Measurements from ENCODE around the gene OR9A4.

DNA sequence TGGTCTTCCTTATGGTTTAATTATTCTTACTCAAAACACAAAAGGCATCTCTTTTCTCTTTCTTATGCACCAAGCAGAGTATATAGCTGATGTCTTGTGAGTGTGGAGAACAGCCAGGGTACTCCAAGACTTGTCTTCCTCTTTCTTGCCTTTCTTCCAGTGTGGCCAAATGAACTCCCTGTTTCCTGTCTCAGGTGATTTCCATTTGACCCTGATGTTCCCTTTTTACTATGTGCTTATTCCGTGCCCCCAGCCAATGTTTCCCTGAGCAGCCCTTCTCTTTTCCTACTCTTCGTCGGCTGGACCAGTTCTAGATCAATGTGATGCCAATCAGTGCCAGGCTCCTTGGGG lies 12.6 kb downstream of the OR9A4 start:
- TF ChIP-seq, protein P1, sequence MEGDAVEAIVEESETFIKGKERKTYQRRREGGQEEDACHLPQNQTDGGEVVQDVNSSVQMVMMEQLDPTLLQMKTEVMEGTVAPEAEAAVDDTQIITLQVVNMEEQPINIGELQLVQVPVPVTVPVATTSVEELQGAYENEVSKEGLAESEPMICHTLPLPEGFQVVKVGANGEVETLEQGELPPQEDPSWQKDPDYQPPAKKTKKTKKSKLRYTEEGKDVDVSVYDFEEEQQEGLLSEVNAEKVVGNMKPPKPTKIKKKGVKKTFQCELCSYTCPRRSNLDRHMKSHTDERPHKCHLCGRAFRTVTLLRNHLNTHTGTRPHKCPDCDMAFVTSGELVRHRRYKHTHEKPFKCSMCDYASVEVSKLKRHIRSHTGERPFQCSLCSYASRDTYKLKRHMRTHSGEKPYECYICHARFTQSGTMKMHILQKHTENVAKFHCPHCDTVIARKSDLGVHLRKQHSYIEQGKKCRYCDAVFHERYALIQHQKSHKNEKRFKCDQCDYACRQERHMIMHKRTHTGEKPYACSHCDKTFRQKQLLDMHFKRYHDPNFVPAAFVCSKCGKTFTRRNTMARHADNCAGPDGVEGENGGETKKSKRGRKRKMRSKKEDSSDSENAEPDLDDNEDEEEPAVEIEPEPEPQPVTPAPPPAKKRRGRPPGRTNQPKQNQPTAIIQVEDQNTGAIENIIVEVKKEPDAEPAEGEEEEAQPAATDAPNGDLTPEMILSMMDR (conservative IDR thresholded peaks at IDR 0.05; ENCODE audit: low read depth in 2 of 2), result no peak
- TF ChIP-seq CREB1 (CRISPR knock-in tag; IDR thresholded peaks at IDR 0.05; ENCODE audit: low read depth) (no peak), EZH2phosphoT487 (IDR thresholded peaks at IDR 0.05; ENCODE audit: unreplicated experiment) (no peak), EZH2 (IDR thresholded peaks at IDR 0.05; ENCODE audit: low read depth, unreplicated experiment) (no peak), POLR2AphosphoS5 (IDR thresholded peaks at IDR 0.05; ENCODE audit: low read depth) (no peak), ZNF114 (CRISPR knock-in tag; IDR thresholded peaks at IDR 0.05) (no peak), JUNB (IDR thresholded peaks at IDR 0.05; ENCODE audit: unreplicated experiment) (no peak), NANOG (IDR thresholded peaks at IDR 0.05; ENCODE audit: borderline replicate concordance) (no peak)
- TF ChIP-seq, protein P2, sequence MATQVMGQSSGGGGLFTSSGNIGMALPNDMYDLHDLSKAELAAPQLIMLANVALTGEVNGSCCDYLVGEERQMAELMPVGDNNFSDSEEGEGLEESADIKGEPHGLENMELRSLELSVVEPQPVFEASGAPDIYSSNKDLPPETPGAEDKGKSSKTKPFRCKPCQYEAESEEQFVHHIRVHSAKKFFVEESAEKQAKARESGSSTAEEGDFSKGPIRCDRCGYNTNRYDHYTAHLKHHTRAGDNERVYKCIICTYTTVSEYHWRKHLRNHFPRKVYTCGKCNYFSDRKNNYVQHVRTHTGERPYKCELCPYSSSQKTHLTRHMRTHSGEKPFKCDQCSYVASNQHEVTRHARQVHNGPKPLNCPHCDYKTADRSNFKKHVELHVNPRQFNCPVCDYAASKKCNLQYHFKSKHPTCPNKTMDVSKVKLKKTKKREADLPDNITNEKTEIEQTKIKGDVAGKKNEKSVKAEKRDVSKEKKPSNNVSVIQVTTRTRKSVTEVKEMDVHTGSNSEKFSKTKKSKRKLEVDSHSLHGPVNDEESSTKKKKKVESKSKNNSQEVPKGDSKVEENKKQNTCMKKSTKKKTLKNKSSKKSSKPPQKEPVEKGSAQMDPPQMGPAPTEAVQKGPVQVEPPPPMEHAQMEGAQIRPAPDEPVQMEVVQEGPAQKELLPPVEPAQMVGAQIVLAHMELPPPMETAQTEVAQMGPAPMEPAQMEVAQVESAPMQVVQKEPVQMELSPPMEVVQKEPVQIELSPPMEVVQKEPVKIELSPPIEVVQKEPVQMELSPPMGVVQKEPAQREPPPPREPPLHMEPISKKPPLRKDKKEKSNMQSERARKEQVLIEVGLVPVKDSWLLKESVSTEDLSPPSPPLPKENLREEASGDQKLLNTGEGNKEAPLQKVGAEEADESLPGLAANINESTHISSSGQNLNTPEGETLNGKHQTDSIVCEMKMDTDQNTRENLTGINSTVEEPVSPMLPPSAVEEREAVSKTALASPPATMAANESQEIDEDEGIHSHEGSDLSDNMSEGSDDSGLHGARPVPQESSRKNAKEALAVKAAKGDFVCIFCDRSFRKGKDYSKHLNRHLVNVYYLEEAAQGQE (IDR thresholded peaks at IDR 0.05; ENCODE audit: unreplicated experiment), result no peak
- TF ChIP-seq, protein P3, sequence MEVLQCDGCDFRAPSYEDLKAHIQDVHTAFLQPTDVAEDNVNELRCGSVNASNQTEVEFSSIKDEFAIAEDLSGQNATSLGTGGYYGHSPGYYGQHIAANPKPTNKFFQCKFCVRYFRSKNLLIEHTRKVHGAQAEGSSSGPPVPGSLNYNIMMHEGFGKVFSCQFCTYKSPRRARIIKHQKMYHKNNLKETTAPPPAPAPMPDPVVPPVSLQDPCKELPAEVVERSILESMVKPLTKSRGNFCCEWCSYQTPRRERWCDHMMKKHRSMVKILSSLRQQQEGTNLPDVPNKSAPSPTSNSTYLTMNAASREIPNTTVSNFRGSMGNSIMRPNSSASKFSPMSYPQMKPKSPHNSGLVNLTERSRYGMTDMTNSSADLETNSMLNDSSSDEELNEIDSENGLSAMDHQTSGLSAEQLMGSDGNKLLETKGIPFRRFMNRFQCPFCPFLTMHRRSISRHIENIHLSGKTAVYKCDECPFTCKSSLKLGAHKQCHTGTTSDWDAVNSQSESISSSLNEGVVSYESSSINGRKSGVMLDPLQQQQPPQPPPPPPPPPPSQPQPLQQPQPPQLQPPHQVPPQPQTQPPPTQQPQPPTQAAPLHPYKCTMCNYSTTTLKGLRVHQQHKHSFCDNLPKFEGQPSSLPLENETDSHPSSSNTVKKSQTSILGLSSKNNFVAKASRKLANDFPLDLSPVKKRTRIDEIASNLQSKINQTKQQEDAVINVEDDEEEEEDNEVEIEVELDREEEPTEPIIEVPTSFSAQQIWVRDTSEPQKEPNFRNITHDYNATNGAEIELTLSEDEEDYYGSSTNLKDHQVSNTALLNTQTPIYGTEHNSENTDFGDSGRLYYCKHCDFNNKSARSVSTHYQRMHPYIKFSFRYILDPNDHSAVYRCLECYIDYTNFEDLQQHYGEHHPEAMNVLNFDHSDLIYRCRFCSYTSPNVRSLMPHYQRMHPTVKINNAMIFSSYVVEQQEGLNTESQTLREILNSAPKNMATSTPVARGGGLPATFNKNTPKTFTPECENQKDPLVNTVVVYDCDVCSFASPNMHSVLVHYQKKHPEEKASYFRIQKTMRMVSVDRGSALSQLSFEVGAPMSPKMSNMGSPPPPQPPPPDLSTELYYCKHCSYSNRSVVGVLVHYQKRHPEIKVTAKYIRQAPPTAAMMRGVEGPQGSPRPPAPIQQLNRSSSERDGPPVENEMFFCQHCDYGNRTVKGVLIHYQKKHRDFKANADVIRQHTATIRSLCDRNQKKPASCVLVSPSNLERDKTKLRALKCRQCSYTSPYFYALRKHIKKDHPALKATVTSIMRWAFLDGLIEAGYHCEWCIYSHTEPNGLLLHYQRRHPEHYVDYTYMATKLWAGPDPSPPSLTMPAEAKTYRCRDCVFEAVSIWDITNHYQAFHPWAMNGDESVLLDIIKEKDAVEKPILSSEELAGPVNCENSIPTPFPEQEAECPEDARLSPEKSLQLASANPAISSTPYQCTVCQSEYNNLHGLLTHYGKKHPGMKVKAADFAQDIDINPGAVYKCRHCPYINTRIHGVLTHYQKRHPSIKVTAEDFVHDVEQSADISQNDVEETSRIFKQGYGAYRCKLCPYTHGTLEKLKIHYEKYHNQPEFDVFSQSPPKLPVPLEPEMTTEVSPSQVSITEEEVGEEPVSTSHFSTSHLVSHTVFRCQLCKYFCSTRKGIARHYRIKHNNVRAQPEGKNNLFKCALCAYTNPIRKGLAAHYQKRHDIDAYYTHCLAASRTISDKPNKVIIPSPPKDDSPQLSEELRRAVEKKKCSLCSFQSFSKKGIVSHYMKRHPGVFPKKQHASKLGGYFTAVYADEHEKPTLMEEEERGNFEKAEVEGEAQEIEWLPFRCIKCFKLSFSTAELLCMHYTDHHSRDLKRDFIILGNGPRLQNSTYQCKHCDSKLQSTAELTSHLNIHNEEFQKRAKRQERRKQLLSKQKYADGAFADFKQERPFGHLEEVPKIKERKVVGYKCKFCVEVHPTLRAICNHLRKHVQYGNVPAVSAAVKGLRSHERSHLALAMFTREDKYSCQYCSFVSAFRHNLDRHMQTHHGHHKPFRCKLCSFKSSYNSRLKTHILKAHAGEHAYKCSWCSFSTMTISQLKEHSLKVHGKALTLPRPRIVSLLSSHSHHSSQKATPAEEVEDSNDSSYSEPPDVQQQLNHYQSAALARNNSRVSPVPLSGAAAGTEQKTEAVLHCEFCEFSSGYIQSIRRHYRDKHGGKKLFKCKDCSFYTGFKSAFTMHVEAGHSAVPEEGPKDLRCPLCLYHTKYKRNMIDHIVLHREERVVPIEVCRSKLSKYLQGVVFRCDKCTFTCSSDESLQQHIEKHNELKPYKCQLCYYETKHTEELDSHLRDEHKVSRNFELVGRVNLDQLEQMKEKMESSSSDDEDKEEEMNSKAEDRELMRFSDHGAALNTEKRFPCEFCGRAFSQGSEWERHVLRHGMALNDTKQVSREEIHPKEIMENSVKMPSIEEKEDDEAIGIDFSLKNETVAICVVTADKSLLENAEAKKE (CRISPR knock-in tag; IDR thresholded peaks at IDR 0.05), result no peak
- TF ChIP-seq, protein P4, sequence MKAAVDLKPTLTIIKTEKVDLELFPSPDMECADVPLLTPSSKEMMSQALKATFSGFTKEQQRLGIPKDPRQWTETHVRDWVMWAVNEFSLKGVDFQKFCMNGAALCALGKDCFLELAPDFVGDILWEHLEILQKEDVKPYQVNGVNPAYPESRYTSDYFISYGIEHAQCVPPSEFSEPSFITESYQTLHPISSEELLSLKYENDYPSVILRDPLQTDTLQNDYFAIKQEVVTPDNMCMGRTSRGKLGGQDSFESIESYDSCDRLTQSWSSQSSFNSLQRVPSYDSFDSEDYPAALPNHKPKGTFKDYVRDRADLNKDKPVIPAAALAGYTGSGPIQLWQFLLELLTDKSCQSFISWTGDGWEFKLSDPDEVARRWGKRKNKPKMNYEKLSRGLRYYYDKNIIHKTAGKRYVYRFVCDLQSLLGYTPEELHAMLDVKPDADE (IDR thresholded peaks at IDR 0.05), result no peak

Data from GM23338 (cell line).